Measurements from ENCODE around the gene SYS1. TPM values are rescaled to one million over a fixed set of nuclear protein-coding genes. Genes with fewer than 3 reads are reported as not detected.

Gene SYS1
- total RNA-seq, 1 experiment from 2014 or later = 29.1 TPM

GRCh38 chr20:45410887-45411286, 47.9 kb downstream of the SYS1 start:
- ATAC-seq (no peak), DNase-seq (ENCODE audit: low read depth, low spot score) (no peak)
- CTCF ChIA-PET = no interaction called here
- POLR2A ChIA-PET = interaction anchor here (0.7 kb wide), 1 partner anchor 88 kb away, joined by 3 read pairs; no protein-coding TSS in a partner anchor
- Histone ChIP-seq H3K27me3 (ENCODE audit: control insufficient read depth, insufficient read depth, low read length) (no peaks in the 10 kb centered on the region), H3K36me3 (ENCODE audit: control insufficient read depth, insufficient read depth, low read length) (peaks cover 10% of the 10 kb centered on the region), H3K9me3 (ENCODE audit: control insufficient read depth, insufficient read depth, low read depth, low read length) (no peaks in the 10 kb centered on the region), H3K4me3 (ENCODE audit: low read depth in 2 of 2, low read length in 2 of 2) (no peak overlapping the region), H3K4me1 (ENCODE audit: control insufficient read depth, insufficient read depth, low read length) (no peaks in the 10 kb centered on the region; the same call in 1 of the 2 replicates), H3K27ac (ENCODE audit: low read length) (no peak overlapping the region)
- intact Hi-C loops (cut with micrococcal nuclease; ENCODE audit: unreplicated experiment) (no loop called here), in situ Hi-C loops (cut with HindIII; ENCODE audit: low pct_unique_long_range_greater_than_20kb, low sequenced_read_pairs) (no loop called here)
- TF ChIP-seq REST (IDR thresholded peaks at IDR 0.05; ENCODE audit: insufficient read depth in 1 of 2, low read depth in 2 of 2, low read length in 1 of 2) = no peak
- TF ChIP-seq TCF7L2 (IDR thresholded peaks at IDR 0.05; ENCODE audit: low read depth, low read length) = no peak
- no peak for TF ChIP-seq POLR2AphosphoS5 (IDR thresholded peaks at IDR 0.05; ENCODE audit: low read depth, low read length)
- no peak for TF ChIP-seq CTCF (IDR thresholded peaks at IDR 0.05)
- no peak for TF ChIP-seq SIN3A (IDR thresholded peaks at IDR 0.05; ENCODE audit: borderline replicate concordance, insufficient read depth, low read depth, low read length)
- no TSS peak for BruUV-seq (replicated peaks)

- H3K9me3 ChIP-seq (ENCODE audit: control insufficient read depth, insufficient read depth, low read depth, low read length) = no peaks in the 10 kb centered on the region
- peaks cover 11% of the 10 kb centered on the region for H3K4me1 ChIP-seq (ENCODE audit: control insufficient read depth, insufficient read depth, low read length)
- H3K36me3 ChIP-seq (ENCODE audit: control insufficient read depth, insufficient read depth, low read length) = peaks cover 10% of the 10 kb centered on the region
- ATAC-seq (no peak), DNase-seq (ENCODE audit: low read depth, low spot score) (no peak)
- in situ Hi-C loops (cut with HindIII; ENCODE audit: low pct_unique_long_range_greater_than_20kb, low sequenced_read_pairs) = no loop called here
- H3K27ac ChIP-seq (ENCODE audit: low read length) = no peak overlapping the region
- H3K27me3 ChIP-seq (ENCODE audit: control insufficient read depth, insufficient read depth, low read length) = no peaks in the 10 kb centered on the region
- no TSS peak for BruUV-seq (replicated peaks)
- ChIA-PET CTCF (interaction anchor here (0.7 kb wide), 1 partner anchor 1730 kb away, joined by 6 read pairs; no protein-coding TSS in a partner anchor), POLR2A (no interaction called here)
- no peak overlapping the region for H3K4me3 ChIP-seq (ENCODE audit: low read depth in 2 of 2, low read length in 2 of 2)
- intact Hi-C loops (cut with micrococcal nuclease; ENCODE audit: unreplicated experiment) = no loop called here
- no peak for TF ChIP-seq POLR2AphosphoS5 (IDR thresholded peaks at IDR 0.05; ENCODE audit: low read depth, low read length)
- no peak for TF ChIP-seq REST (IDR thresholded peaks at IDR 0.05; ENCODE audit: insufficient read depth in 1 of 2, low read depth in 2 of 2, low read length in 1 of 2)
- TF ChIP-seq CTCF (IDR thresholded peaks at IDR 0.05) = no peak
- no peak for TF ChIP-seq TCF7L2 (IDR thresholded peaks at IDR 0.05; ENCODE audit: low read depth, low read length)
- no peak for TF ChIP-seq SIN3A (IDR thresholded peaks at IDR 0.05; ENCODE audit: borderline replicate concordance, insufficient read depth, low read depth, low read length)
Measured at GRCh38 chr20:45412653-45413052, 49.7 kb downstream of the SYS1 start.
